ENCODE measurements around the gene HECTD1. TPM values are rescaled to one million over a fixed set of nuclear protein-coding genes. Genes with fewer than 3 reads are reported as not detected.
A peak's percentile ranks its signal among the peaks of the same experiment; 100 is the strongest.
"Not testable (repeated sequence)": the region's sequence is repeated elsewhere in the genome, so short reads cannot be mapped to it uniquely, and the experiment has no call there.

HECTD1 gene
- polyA plus RNA-seq, 2 of the 4 experiments (the other 2 are of a cell fraction): 60.7 to 149 TPM

GRCh38 chr14:31092160-31092708, 115.4 kb downstream of the HECTD1 start:
- TF ChIP-seq EP300 (IDR thresholded peaks at IDR 0.05) (no peak), JUNB (IDR thresholded peaks at IDR 0.05) (no peak), NFE2L2 (conservative IDR thresholded peaks at IDR 0.05; ENCODE audit: low read length) (no peak), MAFK (IDR thresholded peaks at IDR 0.05; ENCODE audit: partially characterized antibody) (no peak), USF2 (IDR thresholded peaks at IDR 0.05) (no peak), FOSL2 (IDR thresholded peaks at IDR 0.05) (no peak), FOSL2 (CRISPR knock-in tag; IDR thresholded peaks at IDR 0.05) (no peak), CHD4 (IDR thresholded peaks at IDR 0.05; ENCODE audit: borderline replicate concordance) (no peak)
- ChIA-PET POLR2A (no interaction called here), CTCF (interaction anchor here (1.0 kb wide), 1 partner anchor 18 kb away, joined by 3 read pairs; no protein-coding TSS in a partner anchor)
- H3K4me2 ChIP-seq: peak overlapping the region; percentile 48; the same call in 2 of the 3 replicates
- 82% methylated on average over 2 of the region's 2 CpGs for WGBS (ENCODE audit: missing lambda C conversion rate)
- FAIRE-seq: no peak
- peaks cover 24% of the 10 kb centered on the region for H3K4me1 ChIP-seq
- H3K27ac ChIP-seq: peak overlapping the region in 1 of 2 experiments; percentile 19; a peak in 1 of 6 replicates
- no peak for ATAC-seq
- DNase-seq (ENCODE audit: low read depth in 1 of 2, low spot score in 1 of 2): no peak
- H3K9me3 ChIP-seq: no peaks in the 10 kb centered on the region
- no peak overlapping the region for H3K4me3 ChIP-seq

GRCh38 chr14:31090883-31091764, 116.5 kb downstream of the HECTD1 start:
- Histone ChIP-seq H3K4me2 (peak overlapping the region; percentile 48), H3K9me3 (no peaks in the 10 kb centered on the region), H3K4me1 (peaks cover 24% of the 10 kb centered on the region), H3K4me3 (no peak overlapping the region), H3K27ac (peak overlapping the region; percentile 45)
- ChIA-PET POLR2A (interaction anchor here (1.0 kb wide), 1 partner anchor 65 kb away, joined by 5 read pairs; the partner anchor contains the start of gene STRN3), CTCF (interaction anchor here (0.7 to 1.9 kb wide), 6 partner anchors 9 to 111 kb away, joined by 3 to 7 read pairs (median 4); no protein-coding TSS in a partner anchor)
- TF ChIP-seq ESRRA (IDR thresholded peaks at IDR 0.05; ENCODE audit: borderline replicate concordance, low read length) (no peak), EP300 (IDR thresholded peaks at IDR 0.05) (peak in 1 of 2 experiments; percentile 14; a peak in 1 of 5 replicates), BHLHE40 (IDR thresholded peaks at IDR 0.05; ENCODE audit: low read depth, low read length) (no peak), FOSL2 (IDR thresholded peaks at IDR 0.05) (no peak), FOSL2 (CRISPR knock-in tag; IDR thresholded peaks at IDR 0.05) (peak; percentile 33), USF2 (IDR thresholded peaks at IDR 0.05) (peak; percentile 76), ZC3H11A (IDR thresholded peaks at IDR 0.05) (no peak)
- DNase-seq (ENCODE audit: low read depth in 1 of 2, low spot score in 1 of 2): peak; percentile 9 to 74
- ATAC-seq: peak; percentile 83 to 97
- 55% methylated on average over 5 of the region's 5 CpGs for WGBS (ENCODE audit: missing lambda C conversion rate)
- FAIRE-seq: no peak

GRCh38 chr14:31086466-31086865, 121.1 kb downstream of the HECTD1 start:
- peaks cover 16% of the 10 kb centered on the region for H3K4me1 ChIP-seq
- H3K4me3 ChIP-seq; DNase-seq (ENCODE audit: low read depth in 1 of 2, low spot score in 1 of 2); H3K4me2 ChIP-seq; ATAC-seq; H3K27ac ChIP-seq; H3K9me3 ChIP-seq; FAIRE-seq: not testable (repeated sequence)
- POLR2A ChIA-PET: interaction anchor here (0.6 kb wide), 1 partner anchor 122 kb away, joined by 3 read pairs; no protein-coding TSS in a partner anchor
- CTCF ChIA-PET: interaction anchor here (0.7 to 2.2 kb wide), 5 partner anchors 14 to 212 kb away, joined by 3 to 9 read pairs (median 4); partner anchors contain the start of gene COCH
- WGBS (ENCODE audit: missing lambda C conversion rate): 91% methylated on average over 9 of the region's 9 CpGs

GRCh38 chr14:31085027-31085426, 122.6 kb downstream of the HECTD1 start:
- 91% methylated on average over 3 of the region's 3 CpGs for WGBS (ENCODE audit: missing lambda C conversion rate)
- no peak for DNase-seq (ENCODE audit: low read depth in 1 of 2, low spot score in 1 of 2)
- no peak overlapping the region for H3K4me2 ChIP-seq
- POLR2A ChIA-PET: no interaction called here
- H3K4me3 ChIP-seq: no peak overlapping the region
- FAIRE-seq: no peak
- H3K4me1 ChIP-seq: peaks cover 7% of the 10 kb centered on the region
- H3K9me3 ChIP-seq: no peaks in the 10 kb centered on the region
- H3K27ac ChIP-seq: no peak overlapping the region
- no peak for ATAC-seq
- CTCF ChIA-PET: interaction anchor here (1.0 kb wide), 1 partner anchor 105 kb away, joined by 3 read pairs; no protein-coding TSS in a partner anchor
- no peak for TF ChIP-seq JUN (IDR thresholded peaks at IDR 0.05)
- TF ChIP-seq BHLHE40 (IDR thresholded peaks at IDR 0.05; ENCODE audit: low read depth, low read length): no peak
- TF ChIP-seq CBX2 (IDR thresholded peaks at IDR 0.05; ENCODE audit: borderline replicate concordance, low read depth): no peak
- TF ChIP-seq PBX3 (IDR thresholded peaks at IDR 0.05): no peak
- no peak for TF ChIP-seq HOXB13 (CRISPR knock-in tag; IDR thresholded peaks at IDR 0.05; ENCODE audit: low read depth)
- TF ChIP-seq CBX8 (IDR thresholded peaks at IDR 0.05): no peak
- TF ChIP-seq EHMT2 (IDR thresholded peaks at IDR 0.05; ENCODE audit: low read depth): no peak
- no peak for TF ChIP-seq ELK1 (IDR thresholded peaks at IDR 0.05; ENCODE audit: low read depth, low read length)
- no peak for TF ChIP-seq SMC3 (IDR thresholded peaks at IDR 0.05)
- TF ChIP-seq MAZ (IDR thresholded peaks at IDR 0.05; ENCODE audit: borderline replicate concordance, low read depth, low read length): no peak
